ENCODE results near the gene SMG5.

DNA sequence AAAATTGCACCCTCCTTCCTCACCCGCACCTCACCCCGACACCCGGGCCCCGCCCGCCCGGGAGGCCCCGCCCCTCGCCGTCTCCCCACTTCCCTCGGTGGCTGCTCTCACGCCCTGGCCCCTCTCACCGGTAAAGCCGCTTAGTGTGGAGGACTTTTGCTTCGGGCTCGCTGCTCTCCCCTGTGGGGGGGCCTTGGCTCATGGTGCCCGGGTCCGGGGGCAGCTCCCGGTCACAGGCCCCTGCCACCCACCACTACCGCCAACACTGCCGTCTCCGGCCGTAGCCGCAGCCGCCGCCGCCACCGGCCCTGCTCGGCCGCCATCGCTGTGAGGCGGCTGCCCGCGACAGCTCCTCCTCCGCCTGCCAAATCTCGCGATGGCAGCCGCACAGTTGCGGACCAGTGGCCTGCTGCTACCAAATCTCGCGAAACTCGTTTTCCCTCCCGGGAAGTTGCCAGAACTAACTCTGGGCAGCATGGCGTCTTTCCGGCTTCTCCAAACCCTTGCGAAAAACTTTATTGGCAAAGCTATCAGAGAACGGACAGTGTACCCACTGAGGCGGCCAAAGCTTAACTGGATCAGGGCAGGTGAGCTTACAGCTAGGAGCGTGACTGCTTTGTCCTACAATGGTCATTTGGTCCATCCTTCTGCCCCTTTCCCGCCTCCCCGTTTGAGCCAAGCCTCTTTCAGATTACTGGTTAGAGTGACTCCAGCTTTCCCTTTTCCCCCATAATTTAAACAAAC, at the start of gene SMG5:
- TF ChIP-seq, protein P1, sequence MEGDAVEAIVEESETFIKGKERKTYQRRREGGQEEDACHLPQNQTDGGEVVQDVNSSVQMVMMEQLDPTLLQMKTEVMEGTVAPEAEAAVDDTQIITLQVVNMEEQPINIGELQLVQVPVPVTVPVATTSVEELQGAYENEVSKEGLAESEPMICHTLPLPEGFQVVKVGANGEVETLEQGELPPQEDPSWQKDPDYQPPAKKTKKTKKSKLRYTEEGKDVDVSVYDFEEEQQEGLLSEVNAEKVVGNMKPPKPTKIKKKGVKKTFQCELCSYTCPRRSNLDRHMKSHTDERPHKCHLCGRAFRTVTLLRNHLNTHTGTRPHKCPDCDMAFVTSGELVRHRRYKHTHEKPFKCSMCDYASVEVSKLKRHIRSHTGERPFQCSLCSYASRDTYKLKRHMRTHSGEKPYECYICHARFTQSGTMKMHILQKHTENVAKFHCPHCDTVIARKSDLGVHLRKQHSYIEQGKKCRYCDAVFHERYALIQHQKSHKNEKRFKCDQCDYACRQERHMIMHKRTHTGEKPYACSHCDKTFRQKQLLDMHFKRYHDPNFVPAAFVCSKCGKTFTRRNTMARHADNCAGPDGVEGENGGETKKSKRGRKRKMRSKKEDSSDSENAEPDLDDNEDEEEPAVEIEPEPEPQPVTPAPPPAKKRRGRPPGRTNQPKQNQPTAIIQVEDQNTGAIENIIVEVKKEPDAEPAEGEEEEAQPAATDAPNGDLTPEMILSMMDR (conservative IDR thresholded peaks at IDR 0.05; ENCODE audit: low read depth, low read length): no peak
- TF ChIP-seq EZH2 (IDR thresholded peaks at IDR 0.05; ENCODE audit: borderline replicate concordance, low read depth, low read length, poor library complexity, severe bottlenecking): no peak
